Measurements from ENCODE around the gene RSPH3. TPM values are rescaled to one million over a fixed set of nuclear protein-coding genes. Genes with fewer than 3 reads are reported as not detected.

The RSPH3 gene
- total RNA-seq, 2 experiments from 2014 or later: 0.59 to 1.1 TPM

DNA sequence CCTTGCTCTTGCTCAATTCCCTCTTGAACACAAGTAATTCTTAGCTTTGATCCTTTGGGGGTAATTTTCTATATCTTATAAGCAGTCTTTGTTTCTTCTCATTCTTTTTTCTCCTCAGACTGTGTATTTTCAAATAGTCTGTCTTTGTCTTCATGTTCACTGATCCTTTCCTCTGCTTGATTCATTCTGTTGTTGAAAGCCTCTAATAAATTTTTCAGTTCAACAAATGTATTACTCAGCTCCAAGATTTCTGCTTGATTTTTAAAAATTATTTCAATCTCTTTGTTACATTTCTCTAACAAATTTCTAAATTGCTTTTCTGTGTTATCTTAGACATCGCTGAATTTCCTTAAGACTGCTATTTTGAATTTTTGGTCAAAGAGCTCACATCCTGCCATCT is 11.5 kb downstream of the RSPH3 start:
- ChIA-PET CTCF (interaction anchor here (0.9 kb wide), 2 partner anchors 11 to 195 kb away, joined by 3 read pairs; partner anchors contain the start of gene RSPH3), POLR2A (no interaction called here)
- no peaks in the 10 kb centered on the region for H3K36me3 ChIP-seq (ENCODE audit: insufficient read depth, low read length)
- Mint-ChIP-seq H3K4me3 (no peak overlapping the region), H3K9me3 (peaks cover 6% of the 10 kb centered on the region), H3K27me3 (no peaks in the 10 kb centered on the region), H3K4me1 (ENCODE audit: low read depth) (peaks cover 4% of the 10 kb centered on the region), H3K27ac (no peak overlapping the region), H3K36me3 (ENCODE audit: low read depth) (peaks cover 5% of the 10 kb centered on the region)
- H3K27ac ChIP-seq (ENCODE audit: low read depth in 1 of 2, low read length in 2 of 2): no peak overlapping the region
- H3K27me3 ChIP-seq (ENCODE audit: control insufficient read depth in 1 of 2, insufficient read depth in 2 of 2, low read length in 2 of 2): no peaks in the 10 kb centered on the region
- H3K4me1 ChIP-seq (ENCODE audit: insufficient read depth, low read length): peaks cover 5% of the 10 kb centered on the region
- TF ChIP-seq CTCF (IDR thresholded peaks at IDR 0.05): no peak
- H3K4me3 ChIP-seq (ENCODE audit: low read length): no peak overlapping the region
- H3K9me3 ChIP-seq (ENCODE audit: control insufficient read depth in 1 of 2, insufficient read depth in 1 of 2, low read length in 2 of 2): peaks cover 4 to 11% of the 10 kb centered on the region in 2 experiments
- intact Hi-C loops (cut with DNase I, micrococcal nuclease): no loop called here
- DNase-seq (no peak), ATAC-seq (ENCODE audit: poor library complexity) (no peak)

DNA sequence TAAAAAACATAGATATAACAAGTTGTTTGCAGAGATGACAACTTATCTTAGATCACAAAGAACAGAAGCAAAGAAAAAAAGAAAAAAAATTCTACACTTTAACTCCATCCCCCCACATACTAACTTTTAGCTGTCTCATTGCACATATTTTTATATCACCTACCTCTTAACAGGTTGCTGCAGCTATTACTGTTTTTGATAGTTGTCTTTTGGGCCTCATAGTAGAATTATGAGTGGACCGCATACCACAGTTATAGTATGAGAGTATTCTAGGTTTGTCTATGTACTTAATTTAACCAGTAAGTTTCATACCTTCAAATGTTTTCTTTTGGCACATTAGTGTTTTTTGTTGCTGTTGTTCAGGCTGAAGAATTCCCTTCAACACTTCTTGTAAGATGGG is 12.3 kb downstream of the RSPH3 start:
- H3K4me1 ChIP-seq (ENCODE audit: insufficient read depth, low read length): peaks cover 5% of the 10 kb centered on the region
- H3K9me3 Mint-ChIP-seq: peaks cover 6% of the 10 kb centered on the region
- H3K9me3 ChIP-seq (ENCODE audit: control insufficient read depth in 1 of 2, insufficient read depth in 1 of 2, low read length in 2 of 2): peaks cover 4 to 11% of the 10 kb centered on the region in 2 experiments
- ChIA-PET CTCF (interaction anchor here (0.9 kb wide), 2 partner anchors 12 to 195 kb away, joined by 3 read pairs; partner anchors contain the start of gene RSPH3), POLR2A (no interaction called here)
- H3K27ac Mint-ChIP-seq: no peak overlapping the region
- no peaks in the 10 kb centered on the region for H3K27me3 ChIP-seq (ENCODE audit: control insufficient read depth in 1 of 2, insufficient read depth in 2 of 2, low read length in 2 of 2)
- H3K4me3 Mint-ChIP-seq: no peak overlapping the region
- no peak for ATAC-seq (ENCODE audit: poor library complexity)
- no peaks in the 10 kb centered on the region for H3K27me3 Mint-ChIP-seq
- H3K36me3 Mint-ChIP-seq (ENCODE audit: low read depth): peaks cover 5% of the 10 kb centered on the region
- no peak overlapping the region for H3K27ac ChIP-seq (ENCODE audit: low read depth in 1 of 2, low read length in 2 of 2)
- H3K4me1 Mint-ChIP-seq (ENCODE audit: low read depth): peaks cover 4% of the 10 kb centered on the region
- no peak for TF ChIP-seq CTCF (IDR thresholded peaks at IDR 0.05)
- H3K4me3 ChIP-seq (ENCODE audit: low read length): no peak overlapping the region
- no peaks in the 10 kb centered on the region for H3K36me3 ChIP-seq (ENCODE audit: insufficient read depth, low read length)
- no peak for DNase-seq
- intact Hi-C loops (cut with DNase I, micrococcal nuclease): no loop called here

DNA sequence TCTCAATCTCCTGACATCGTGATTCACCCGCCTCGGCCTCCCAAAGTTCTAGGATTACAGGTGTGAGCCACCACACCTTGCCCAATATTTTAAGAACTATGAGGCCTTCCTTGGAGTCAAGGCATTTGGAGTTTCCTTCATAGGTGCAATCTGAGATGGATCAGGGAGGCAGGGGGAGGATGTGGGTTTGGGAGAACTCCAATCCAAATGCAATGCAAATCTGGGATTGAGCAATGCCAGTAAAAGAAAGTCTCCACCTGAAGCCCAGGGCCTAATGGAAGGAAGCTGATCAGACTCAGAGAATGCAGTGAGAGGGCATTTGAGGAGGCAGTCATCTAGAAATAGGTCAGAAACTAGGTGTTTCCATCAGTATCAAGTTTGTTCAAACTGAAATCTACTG is 21.2 kb downstream of the RSPH3 start:
- DNase-seq (no peak), ATAC-seq (ENCODE audit: poor library complexity) (no peak)
- no peak for TF ChIP-seq CTCF (IDR thresholded peaks at IDR 0.05)
- Mint-ChIP-seq H3K9me3 (no peaks in the 10 kb centered on the region), H3K27ac (no peak overlapping the region), H3K4me3 (no peak overlapping the region), H3K4me1 (ENCODE audit: low read depth) (no peaks in the 10 kb centered on the region), H3K27me3 (no peaks in the 10 kb centered on the region), H3K36me3 (ENCODE audit: low read depth) (no peaks in the 10 kb centered on the region)
- POLR2A ChIA-PET: no interaction called here
- CTCF ChIA-PET: no interaction called here
- intact Hi-C loops (cut with DNase I, micrococcal nuclease): no loop called here
- no peak overlapping the region for H3K27ac ChIP-seq (ENCODE audit: low read depth in 1 of 2, low read length in 2 of 2)
- H3K27me3 ChIP-seq (ENCODE audit: control insufficient read depth in 1 of 2, insufficient read depth in 2 of 2, low read length in 2 of 2): no peaks in the 10 kb centered on the region
- H3K36me3 ChIP-seq (ENCODE audit: insufficient read depth, low read length): no peaks in the 10 kb centered on the region
- H3K9me3 ChIP-seq (ENCODE audit: control insufficient read depth in 1 of 2, insufficient read depth in 1 of 2, low read length in 2 of 2): no peaks in the 10 kb centered on the region
- H3K4me1 ChIP-seq (ENCODE audit: insufficient read depth, low read length): no peaks in the 10 kb centered on the region
- H3K4me3 ChIP-seq (ENCODE audit: low read length): no peak overlapping the region
